Fibroblast of lung (primary cell): ENCODE results near the gene TMSB4X.

Experiments
- EZH2 ChIP-seq: IDR thresholded peaks from 2 replicates; pipeline ENCODE4 v1.5.1; 2012; ENCODE audit warnings: low read length, control low read depth, mild to moderate bottlenecking; ENCODE audit errors: missing control alignments
- TF ChIP-seq, protein P1 (sequence below), 2 donors: IDR thresholded peaks in 1 of 2; conservative IDR thresholded peaks in 1 of 2; 1 replicate in 1 of 2; 2 replicates in 1 of 2; pipeline ENCODE4 v1.5.1; 2011 to 2012; ENCODE audit warnings: low read length in 2 of 2, control low read depth in 1 of 2, inconsistent platforms in 1 of 2, low read depth in 1 of 2, mild to moderate bottlenecking in 1 of 2

DNA sequence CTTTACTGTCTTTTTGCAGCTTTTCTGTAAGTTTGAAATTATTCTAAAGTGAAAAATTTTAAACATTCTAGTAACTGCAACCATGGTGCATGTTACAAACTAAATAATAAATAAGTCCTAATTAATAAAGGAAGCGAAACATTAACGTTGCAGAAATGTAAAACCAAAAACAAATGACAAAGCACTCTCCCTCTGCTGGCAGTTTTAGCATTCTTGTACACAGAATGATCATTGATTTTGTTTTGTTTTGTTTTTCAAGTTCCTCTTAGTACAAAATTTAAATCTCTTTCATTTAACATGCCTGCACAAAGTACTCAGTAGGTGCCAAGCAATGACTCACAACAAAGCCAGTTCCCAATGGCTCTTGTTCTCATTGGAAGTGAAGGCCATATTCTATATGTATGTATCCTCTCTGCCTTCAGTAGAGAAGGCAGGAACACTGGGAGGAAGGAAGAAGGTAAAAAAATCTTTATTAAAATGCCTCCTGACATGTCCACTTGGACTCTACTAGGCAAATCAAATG lies 13.7 kb upstream of the TMSB4X start:
- TF ChIP-seq, protein P1, sequence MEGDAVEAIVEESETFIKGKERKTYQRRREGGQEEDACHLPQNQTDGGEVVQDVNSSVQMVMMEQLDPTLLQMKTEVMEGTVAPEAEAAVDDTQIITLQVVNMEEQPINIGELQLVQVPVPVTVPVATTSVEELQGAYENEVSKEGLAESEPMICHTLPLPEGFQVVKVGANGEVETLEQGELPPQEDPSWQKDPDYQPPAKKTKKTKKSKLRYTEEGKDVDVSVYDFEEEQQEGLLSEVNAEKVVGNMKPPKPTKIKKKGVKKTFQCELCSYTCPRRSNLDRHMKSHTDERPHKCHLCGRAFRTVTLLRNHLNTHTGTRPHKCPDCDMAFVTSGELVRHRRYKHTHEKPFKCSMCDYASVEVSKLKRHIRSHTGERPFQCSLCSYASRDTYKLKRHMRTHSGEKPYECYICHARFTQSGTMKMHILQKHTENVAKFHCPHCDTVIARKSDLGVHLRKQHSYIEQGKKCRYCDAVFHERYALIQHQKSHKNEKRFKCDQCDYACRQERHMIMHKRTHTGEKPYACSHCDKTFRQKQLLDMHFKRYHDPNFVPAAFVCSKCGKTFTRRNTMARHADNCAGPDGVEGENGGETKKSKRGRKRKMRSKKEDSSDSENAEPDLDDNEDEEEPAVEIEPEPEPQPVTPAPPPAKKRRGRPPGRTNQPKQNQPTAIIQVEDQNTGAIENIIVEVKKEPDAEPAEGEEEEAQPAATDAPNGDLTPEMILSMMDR (conservative IDR thresholded peaks at IDR 0.05 in 1 of 2, IDR thresholded peaks at IDR 0.05 in 1 of 2; ENCODE audit: low read depth in 1 of 2, low read length in 2 of 2), result no peak
- no peak for TF ChIP-seq EZH2
